HUES48 (cell line): Measurements from ENCODE around the gene PLEKHO1.
"Not testable (repeated sequence)": the region's sequence is repeated elsewhere in the genome, so short reads cannot be mapped to it uniquely, and the experiment has no call there.

Experiments
- H3K27ac ChIP-seq: one replicate; pipeline ENCODE4 v1.7.0; 2013; ENCODE audit warnings: low read depth, low read length, inconsistent platforms
- H3K27me3 ChIP-seq: 2 replicates; pipeline ENCODE4 v1.6.1; 2013; ENCODE audit warnings: mild to moderate bottlenecking, low read length; ENCODE audit not compliant: control insufficient read depth, insufficient read depth
- H3K36me3 ChIP-seq: 2 replicates; pipeline ENCODE4 v1.6.1; 2013; ENCODE audit warnings: low read length; ENCODE audit not compliant: control insufficient read depth, insufficient read depth
- H3K4me1 ChIP-seq: 2 replicates; pipeline ENCODE4 v1.6.1; 2013; ENCODE audit warnings: mild to moderate bottlenecking, low read length; ENCODE audit not compliant: control insufficient read depth, insufficient read depth
- H3K4me3 ChIP-seq: 2 replicates; pipeline ENCODE4 v1.5.1; 2013; ENCODE audit warnings: mild to moderate bottlenecking, low read depth, low read length
- H3K9ac ChIP-seq: 2 replicates; pipeline ENCODE4 v1.6.1; 2013; ENCODE audit warnings: mild to moderate bottlenecking, low read depth, low read length, moderate library complexity
- H3K9me3 ChIP-seq: 2 replicates; pipeline ENCODE4 v1.6.1; 2013; ENCODE audit warnings: low read length; ENCODE audit not compliant: control insufficient read depth, insufficient read depth

PLEKHO1 gene

DNA sequence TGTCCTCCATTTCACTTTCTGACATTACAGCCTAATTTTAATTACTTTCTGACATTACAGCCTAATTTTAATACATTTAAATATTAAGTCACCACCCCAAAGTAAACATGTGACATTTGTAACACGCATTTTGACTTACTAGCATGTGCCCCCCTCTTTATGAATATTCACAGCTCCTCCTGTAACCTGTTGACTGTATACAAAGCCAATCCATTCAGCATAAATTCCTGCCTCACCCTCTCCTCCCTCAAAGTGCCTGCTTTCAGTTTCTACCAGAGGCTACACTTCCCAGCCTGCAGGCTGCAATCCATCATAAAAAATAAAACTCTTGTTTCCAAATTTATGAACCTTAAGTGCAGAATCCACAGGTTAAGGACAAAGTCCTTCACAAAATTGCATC lies 46.7 kb downstream of the PLEKHO1 start:
- Histone ChIP-seq H3K36me3 (no peaks in the 10 kb centered on the region), H3K9me3 (no peaks in the 10 kb centered on the region), H3K4me1 (no peaks in the 10 kb centered on the region), H3K9ac (no peak overlapping the region), H3K4me3 (no peak overlapping the region), H3K27ac (no peak overlapping the region), H3K27me3 (no peaks in the 10 kb centered on the region)

GRCh38 chr1:150207281-150207971 lies 57.7 kb downstream of the PLEKHO1 start:
- Histone ChIP-seq H3K27ac (no peak overlapping the region), H3K4me3 (no peak overlapping the region), H3K9ac (no peak overlapping the region), H3K4me1 (no peaks in the 10 kb centered on the region), H3K36me3 (no peaks in the 10 kb centered on the region), H3K27me3 (no peaks in the 10 kb centered on the region), H3K9me3 (no peaks in the 10 kb centered on the region)

DNA sequence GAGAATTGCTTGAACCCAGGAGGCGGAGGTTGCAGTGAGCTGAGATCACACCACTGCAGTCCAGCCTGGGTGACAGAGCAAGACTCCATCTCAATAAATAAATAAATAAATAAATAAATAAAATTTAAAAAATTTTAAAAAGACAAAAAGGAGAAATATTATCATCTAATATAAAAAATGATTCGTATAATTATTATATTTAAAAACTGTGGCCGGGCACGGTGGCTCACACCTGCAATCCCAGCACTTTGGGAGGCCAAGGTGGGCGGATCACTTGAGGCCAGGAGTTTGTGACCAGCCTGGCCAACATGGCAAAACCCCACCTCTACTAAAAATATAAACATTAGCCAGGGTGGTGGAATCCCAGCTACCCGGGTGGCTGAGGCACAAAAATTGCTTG lies 58.7 kb downstream of the PLEKHO1 start:
- H3K36me3 ChIP-seq, H3K27ac ChIP-seq: not testable (repeated sequence)

More for the DNA sequence above, 58.7 kb downstream of the PLEKHO1 start:
- not testable (repeated sequence) for H3K4me1 ChIP-seq, H3K4me3 ChIP-seq, H3K9me3 ChIP-seq, H3K27me3 ChIP-seq, H3K9ac ChIP-seq
